RPMI7951 (cell line): ENCODE measurements around the gene CRHR1. TPM values are rescaled to one million over a fixed set of nuclear protein-coding genes. Genes with fewer than 3 reads are reported as not detected.

ENCODE experiments used
- DNase-seq: peaks from one replicate; pipeline ENCODE4 v3.0.0-alpha.2; 2012; ENCODE audit warnings: low read depth
- total RNA-seq: library from RNA; depleted of rRNA; stranded (reverse); fragments of >200 nt; shearing (Covaris generic); gene quantifications from 2 replicates; pipeline ENCODE4 v1.2.3, GENCODE V29; 2014; rRNA removed

CRHR1 gene
- total RNA-seq, 1 experiment from 2014 or later, result not detected

GRCh38 chr17:45863857-45864654 lies 79.9 kb downstream of the CRHR1 start:
- DNase-seq, result no peak

GRCh38 chr17:45867171-45867570 lies 83.1 kb downstream of the CRHR1 start:
- no peak for DNase-seq

GRCh38 chr17:45867702-45868101 lies 83.6 kb downstream of the CRHR1 start:
- no peak for DNase-seq

DNA sequence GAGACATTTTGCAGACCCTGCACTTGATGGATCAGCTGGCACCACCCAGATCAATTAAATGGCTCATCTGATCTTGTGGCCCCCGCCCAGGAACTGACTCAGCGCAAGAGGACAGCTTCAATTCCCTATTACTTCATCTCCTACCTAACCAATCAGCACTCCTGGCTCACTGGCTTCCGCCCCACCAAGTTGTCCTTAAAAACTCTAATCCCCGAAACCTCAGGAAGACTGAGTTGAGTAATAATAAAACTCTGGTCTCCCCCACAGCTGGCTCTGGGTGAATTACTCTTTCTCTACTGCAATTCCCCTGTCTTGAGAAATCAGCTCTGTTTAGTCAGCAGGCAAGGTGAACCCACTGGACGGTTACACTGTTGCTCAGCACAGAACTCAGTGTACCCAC lies 84.2 kb downstream of the CRHR1 start:
- DNase-seq, result no peak

- no peak for DNase-seq
Observed at GRCh38 chr17:45869676-45870341, 85.7 kb downstream of the CRHR1 start.

DNA sequence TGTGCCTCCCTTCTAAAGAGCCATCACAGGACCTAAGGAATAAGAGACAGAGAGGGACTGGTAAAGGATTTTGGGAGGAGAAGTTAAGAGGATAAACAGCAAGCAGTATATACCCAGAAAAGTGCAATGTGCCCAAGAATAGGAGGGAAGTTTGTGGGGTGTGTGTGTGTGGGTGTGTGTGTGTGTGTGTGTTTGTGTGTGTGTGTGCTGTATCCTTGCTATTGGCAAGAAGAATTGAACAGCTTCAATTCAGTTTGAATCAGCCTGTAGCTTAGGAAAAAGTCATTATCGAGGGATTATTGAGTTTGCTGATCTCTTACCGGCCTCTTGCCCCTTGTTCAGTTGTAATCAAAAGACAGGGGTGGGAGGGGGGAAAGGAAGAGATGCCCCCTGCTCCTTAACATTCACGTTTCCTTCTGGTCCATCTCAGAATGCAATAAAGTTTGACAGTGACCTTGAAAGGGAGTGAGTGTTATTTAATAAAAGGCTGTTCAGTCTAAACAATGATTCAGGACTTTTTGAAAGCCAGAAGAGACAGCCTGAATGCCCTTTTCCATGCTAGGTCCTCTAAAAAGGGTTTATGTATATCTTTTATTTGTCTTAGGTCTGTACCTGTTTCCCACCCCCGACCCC lies 86.3 kb downstream of the CRHR1 start:
- no peak for DNase-seq

DNA sequence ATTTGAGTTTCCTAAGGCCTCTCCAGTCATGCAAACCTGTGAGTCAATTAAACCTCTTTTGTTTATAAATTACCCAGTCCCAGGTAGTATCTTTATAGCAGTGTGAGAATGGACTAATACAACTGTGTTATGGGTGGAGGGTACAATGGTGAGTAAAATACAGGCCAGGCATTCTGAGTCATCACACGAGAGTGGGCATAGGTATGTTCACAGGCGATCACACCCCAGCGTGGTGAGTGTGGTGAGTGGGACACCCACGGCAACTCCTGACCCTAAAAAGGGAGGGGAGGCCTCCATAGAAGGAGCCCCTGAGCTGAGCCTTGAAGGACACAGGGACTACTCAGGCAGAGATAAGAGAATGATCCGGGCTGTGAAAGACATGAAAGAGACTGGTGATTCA lies 87.6 kb downstream of the CRHR1 start:
- no peak for DNase-seq

GRCh38 chr17:45873728-45874127 lies 89.6 kb downstream of the CRHR1 start:
- peak; percentile 19 for DNase-seq

GRCh38 chr17:45874151-45874550 lies 90.0 kb downstream of the CRHR1 start:
- no peak for DNase-seq

- no peak for DNase-seq
Observed at GRCh38 chr17:45876539-45876938, 92.4 kb downstream of the CRHR1 start.

DNA sequence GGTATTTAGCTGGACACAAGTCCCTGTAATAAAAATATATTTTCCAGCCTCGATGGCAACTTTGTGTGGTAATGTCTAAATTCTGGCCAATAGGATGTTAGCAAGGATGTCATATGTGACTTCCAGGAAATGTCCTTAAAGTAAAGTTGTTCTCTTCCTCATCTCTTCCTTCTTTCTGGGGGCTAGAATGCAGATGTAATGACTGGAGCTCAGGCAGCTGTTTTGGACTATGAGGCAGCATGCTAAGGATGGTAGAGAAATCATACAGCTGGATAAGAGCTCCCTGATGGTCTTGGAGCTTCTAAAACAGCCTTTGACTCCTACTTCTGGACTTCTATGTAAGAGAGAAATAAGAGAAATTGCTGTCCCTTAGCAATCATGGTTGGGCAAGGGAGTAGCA lies 93.3 kb downstream of the CRHR1 start:
- no peak for DNase-seq

DNA sequence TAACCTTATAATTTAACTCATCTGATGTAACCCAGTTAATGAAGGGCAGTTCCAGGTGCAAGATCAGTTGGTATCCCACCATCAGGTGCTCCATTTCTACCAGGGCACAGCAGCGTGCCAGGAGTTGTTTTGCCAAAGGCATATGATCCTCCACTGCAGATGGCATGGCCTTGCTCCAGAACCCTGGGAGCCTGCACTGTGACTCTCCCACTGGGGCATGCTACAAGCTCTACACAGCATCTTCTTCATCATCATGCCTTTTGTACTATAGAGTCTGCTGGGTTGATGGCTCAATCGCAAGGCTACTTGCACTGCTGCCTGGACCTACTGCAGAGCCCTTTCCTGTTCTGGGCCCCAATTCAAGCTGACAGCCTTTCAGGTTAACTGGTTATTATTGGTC lies 98.9 kb downstream of the CRHR1 start:
- DNase-seq, result no peak

Other genes starting within 250 kb of the CRHR1 start
- not detected in 2 replicates for gene SPPL2C, start 60.6 kb downstream of the CRHR1 start, total RNA-seq
- 0.10 and 0.12 TPM in 2 replicates for gene MAPT, start 110.2 kb downstream of the CRHR1 start, total RNA-seq
- gene STH, start 214.9 kb downstream of the CRHR1 start, total RNA-seq, result not detected in 2 replicates